Upper lobe of left lung (tissue), 6 donors: ENCODE data around the gene PRKAG2. TPM values are rescaled to one million over a fixed set of nuclear protein-coding genes. Genes with fewer than 3 reads are reported as not detected.

Source experiments
- ATAC-seq, 2 donors: fragments of 200-7000 bp; cut with Tn5 transposase; one replicate each; pipeline ENCODE4 v1.9.1; 2022; ENCODE audit warnings: mild to moderate bottlenecking in 2 of 2, moderate library complexity in 2 of 2; ENCODE audit not compliant: low FRiP score in 2 of 2
- DNase-seq, 2 donors: peaks; one replicate each; pipeline ENCODE4 v3.0.0-alpha.2; 2019 to 2020
- H3K27ac ChIP-seq, 4 donors: fragments of 200-600 bp; sonication (generic); one replicate each; pipeline ENCODE4 v1.5.1; 2016 to 2019
- H3K27me3 ChIP-seq, 4 donors: fragments of 200-600 bp; sonication (generic); one replicate each; pipeline ENCODE4 v1.5.1; 2017 to 2019
- H3K36me3 ChIP-seq, 4 donors: fragments of 200-600 bp; sonication (generic); one replicate each; pipeline ENCODE4 v1.5.1; 2016 to 2019
- H3K4me1 ChIP-seq, 4 donors: fragments of 200-600 bp; sonication (generic); one replicate each; pipeline ENCODE4 v1.5.1; 2018 to 2019
- H3K4me3 ChIP-seq, 4 donors: fragments of 200-600 bp; sonication (generic); one replicate each; pipeline ENCODE4 v1.5.1; 2017 to 2019; ENCODE audit warnings: mild to moderate bottlenecking in 2 of 4, moderate library complexity in 1 of 4
- H3K9me3 ChIP-seq, 4 donors: fragments of 200-600 bp; sonication (generic); one replicate each; pipeline ENCODE4 v1.5.1; 2018 to 2019
- CTCF ChIP-seq, 6 experiments: fragments of 450-650 bp in 4 of 6; fragments of 200-600 bp in 2 of 6; sonication (generic) in 2 of 6; IDR thresholded peaks; one replicate each; pipeline ENCODE4 v1.5.1; 2016 to 2019; ENCODE audit warnings: antibody characterized with exemption in 6 of 6
- EP300 ChIP-seq, 4 donors: sonication (generic); formaldehyde crosslinking; IDR thresholded peaks; one replicate each; pipeline ENCODE4 v1.5.1; 2017; ENCODE audit warnings: antibody characterized with exemption in 4 of 4, control low read depth in 2 of 4
- POLR2A ChIP-seq, 4 donors: fragments of 450-650 bp; IDR thresholded peaks; one replicate each; pipeline ENCODE4 v1.5.1; 2016 to 2017; ENCODE audit warnings: antibody characterized with exemption in 4 of 4, mild to moderate bottlenecking in 2 of 4
- POLR2AphosphoS5 ChIP-seq, 2 donors: sonication (generic); formaldehyde crosslinking; IDR thresholded peaks; one replicate each; pipeline ENCODE4 v1.5.1; 2017; ENCODE audit warnings: antibody characterized with exemption in 2 of 2
- WGBS, 2 donors: methylation state at CpG; one replicate each; pipeline ENCODE4 v1.1.5; 2017 to 2018; 5-methylcytosine and 5-hydroxymethylcytosine counted together
- total RNA-seq, 6 donors: library from RNA; depleted of rRNA in 4 of 6; stranded (reverse); fragments of >200 nt in 4 of 6; gene quantifications; one replicate each; pipeline versions ENCODE4 v1.1.0 to v1.2.1, GENCODE V29; 2016 to 2021
- donor health status: DM: no; HTN: no; CAD: no; lungs with moderate emphysema.
- donor health status: DM: no; HTN: yes; CAD: no; lungs with severe emphysema.

Gene PRKAG2
- total RNA-seq, 6 donors from 2014 or later = 20.6 to 68.1 (median 29.6) TPM

GRCh38 chr7:151761231-151761630 is 115.7 kb downstream of the PRKAG2 start:
- Histone ChIP-seq H3K4me1 (peaks cover 0 to 7% (median 5%) of the 10 kb centered on the region in 4 donors), H3K27ac (no peak overlapping the region), H3K9me3 (no peaks in the 10 kb centered on the region), H3K4me3 (no peak overlapping the region), H3K36me3 (no peaks in the 10 kb centered on the region), H3K27me3 (no peaks in the 10 kb centered on the region)
- TF ChIP-seq POLR2AphosphoS5 (IDR thresholded peaks at IDR 0.05) = no peak
- TF ChIP-seq POLR2A (IDR thresholded peaks at IDR 0.05) = no peak
- TF ChIP-seq CTCF (IDR thresholded peaks at IDR 0.05) = no peak
- 73 to 84% methylated on average over 3 of the region's 3 CpGs for WGBS, 2 donors
- ATAC-seq = no peak
- no peak for DNase-seq

DNA sequence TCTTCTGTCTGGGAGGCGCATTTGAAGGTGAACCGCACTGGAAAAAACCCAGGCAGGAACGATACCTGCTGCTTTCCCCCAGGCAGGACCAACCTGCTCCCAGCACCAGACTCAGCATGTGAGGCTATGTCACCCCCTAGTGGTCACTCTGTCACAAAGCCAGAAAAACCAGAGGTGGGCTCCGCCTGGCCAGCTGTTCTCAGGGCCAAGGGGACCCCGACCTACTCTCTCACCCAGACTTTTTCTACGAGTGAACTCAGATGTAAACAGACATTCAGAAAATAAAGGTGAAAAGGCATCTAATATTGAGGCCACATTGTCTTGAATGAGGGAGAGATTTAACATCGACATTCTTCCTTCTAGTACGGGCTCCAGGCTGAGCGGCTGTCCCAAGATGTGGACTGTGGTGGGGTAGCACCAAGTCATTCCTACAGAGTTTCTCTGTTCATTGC is 117.3 kb downstream of the PRKAG2 start:
- Histone ChIP-seq H3K4me3 (no peak overlapping the region), H3K4me1 (peaks cover 13 to 23% (median 20%) of the 10 kb centered on the region in 4 donors), H3K9me3 (no peaks in the 10 kb centered on the region), H3K36me3 (no peaks in the 10 kb centered on the region), H3K27ac (no peak overlapping the region), H3K27me3 (no peaks in the 10 kb centered on the region)
- ATAC-seq = peak; percentile 56 to 68
- TF ChIP-seq EP300 (IDR thresholded peaks at IDR 0.05) (no peak), CTCF (IDR thresholded peaks at IDR 0.05) (peak; percentile 66 to 84 (median 80))
- DNase-seq = peak in 1 of 2 donors; percentile 67
- WGBS, 2 donors = 43 to 48% methylated on average over 7 to 9 of the region's 9 CpGs

DNA sequence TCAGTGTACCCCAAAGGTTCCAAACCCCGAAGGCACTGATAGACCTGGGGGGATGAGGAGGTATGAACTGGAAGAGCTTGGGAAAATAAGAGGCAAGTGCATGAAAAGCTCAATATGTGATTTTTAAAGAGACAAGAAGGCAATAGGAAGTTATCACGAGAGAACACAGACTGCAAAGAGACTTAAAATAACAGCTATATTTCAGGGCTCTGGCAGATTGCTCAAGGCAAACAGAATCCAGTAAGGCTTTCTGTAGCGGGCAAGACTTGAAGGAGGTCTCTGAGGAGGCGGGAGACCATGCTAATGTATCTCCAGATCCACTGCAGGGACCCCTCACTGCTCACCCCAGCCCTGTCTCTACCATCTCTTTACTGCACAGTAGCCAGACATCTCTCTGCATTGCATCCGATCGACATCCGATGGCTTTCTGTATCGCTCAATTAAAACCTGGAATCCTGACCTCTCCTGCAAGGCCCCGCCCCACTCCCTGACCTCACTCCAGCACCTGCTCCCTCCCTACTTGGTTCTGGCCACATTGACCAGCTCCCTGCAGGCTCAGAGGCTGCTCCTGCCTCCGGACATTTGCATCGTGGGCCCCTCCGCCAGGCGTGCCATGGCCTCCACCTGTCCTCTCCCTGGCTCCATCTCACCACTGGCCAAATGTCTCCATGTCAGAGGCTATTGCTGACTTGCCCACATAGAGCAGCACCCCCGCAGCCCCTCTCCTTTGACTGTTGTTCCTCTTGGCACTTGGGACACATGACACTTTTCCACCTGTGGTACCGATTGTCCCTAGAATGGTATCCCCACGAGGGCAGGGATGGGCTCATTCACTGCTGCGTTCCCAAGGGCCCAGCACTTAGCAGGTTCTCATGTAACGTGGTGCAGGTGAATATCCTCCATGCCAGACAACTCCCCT is 118.0 kb downstream of the PRKAG2 start:
- TF ChIP-seq POLR2A (IDR thresholded peaks at IDR 0.05) (no peak), POLR2AphosphoS5 (IDR thresholded peaks at IDR 0.05) (no peak), CTCF (IDR thresholded peaks at IDR 0.05) (no peak), EP300 (IDR thresholded peaks at IDR 0.05) (no peak)
- Histone ChIP-seq H3K36me3 (no peaks in the 10 kb centered on the region), H3K4me1 (peaks cover 20 to 30% (median 24%) of the 10 kb centered on the region in 4 donors), H3K9me3 (no peaks in the 10 kb centered on the region), H3K27ac (no peak overlapping the region), H3K4me3 (no peak overlapping the region), H3K27me3 (no peaks in the 10 kb centered on the region)
- WGBS, 2 donors = 79 to 83% methylated on average over 18 of the region's 18 CpGs
- ATAC-seq (no peak), DNase-seq (peak in 1 of 2 donors; percentile 51)

DNA sequence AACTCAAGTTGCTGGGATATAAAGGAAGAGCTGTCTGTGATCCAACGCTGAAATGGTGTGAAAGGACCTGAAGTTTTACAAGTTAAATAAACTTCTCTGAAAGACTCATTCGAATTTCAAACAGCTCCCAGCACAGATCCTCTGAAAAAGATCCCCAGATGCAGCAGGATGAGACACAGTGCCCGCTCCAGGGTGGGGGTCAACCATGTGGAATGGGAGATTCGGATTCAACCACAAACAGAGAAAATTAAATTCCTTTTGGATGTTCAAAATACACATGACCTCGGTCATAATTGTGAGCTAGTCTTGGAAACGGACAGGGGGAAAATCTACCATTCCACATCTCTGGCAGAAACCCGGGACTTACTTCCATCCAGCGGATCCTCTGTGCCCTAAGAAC is 119.6 kb downstream of the PRKAG2 start:
- DNase-seq (no peak), ATAC-seq (no peak)
- no peak overlapping the region for H3K4me3 ChIP-seq
- no peak for TF ChIP-seq POLR2A (IDR thresholded peaks at IDR 0.05)
- TF ChIP-seq CTCF (IDR thresholded peaks at IDR 0.05) = no peak
- TF ChIP-seq EP300 (IDR thresholded peaks at IDR 0.05) = no peak
- no peak for TF ChIP-seq POLR2AphosphoS5 (IDR thresholded peaks at IDR 0.05)
- H3K36me3 ChIP-seq = no peaks in the 10 kb centered on the region
- H3K27ac ChIP-seq = no peak overlapping the region
- H3K27me3 ChIP-seq = no peaks in the 10 kb centered on the region
- no peaks in the 10 kb centered on the region for H3K9me3 ChIP-seq
- WGBS, 2 donors = 69 to 88% methylated on average over 8 of the region's 8 CpGs
- H3K4me1 ChIP-seq = peaks cover 23 to 30% (median 25%) of the 10 kb centered on the region in 4 donors
